ENCODE data around the gene WDR70.

WDR70 gene

DNA sequence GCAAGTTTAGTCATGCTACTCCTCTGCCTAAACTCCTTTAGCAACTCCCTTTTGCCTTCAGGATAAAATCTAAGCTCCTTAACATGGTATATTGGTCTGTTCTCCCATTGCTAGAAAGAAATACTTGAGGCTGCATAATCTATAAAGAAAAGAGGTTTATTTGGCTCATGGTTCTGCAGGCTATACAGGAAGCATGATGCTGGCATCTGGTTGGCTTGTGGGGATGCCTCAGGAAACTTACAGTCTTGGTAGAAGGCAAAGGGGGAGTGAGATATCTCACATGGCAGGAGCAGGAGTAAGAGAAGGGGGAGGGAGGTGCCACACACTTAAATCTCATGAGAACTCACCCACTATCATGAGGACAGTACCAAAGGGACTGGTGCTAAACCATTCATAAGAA lies 315.7 kb downstream of the WDR70 start:
- no peak for DNase-seq

DNA sequence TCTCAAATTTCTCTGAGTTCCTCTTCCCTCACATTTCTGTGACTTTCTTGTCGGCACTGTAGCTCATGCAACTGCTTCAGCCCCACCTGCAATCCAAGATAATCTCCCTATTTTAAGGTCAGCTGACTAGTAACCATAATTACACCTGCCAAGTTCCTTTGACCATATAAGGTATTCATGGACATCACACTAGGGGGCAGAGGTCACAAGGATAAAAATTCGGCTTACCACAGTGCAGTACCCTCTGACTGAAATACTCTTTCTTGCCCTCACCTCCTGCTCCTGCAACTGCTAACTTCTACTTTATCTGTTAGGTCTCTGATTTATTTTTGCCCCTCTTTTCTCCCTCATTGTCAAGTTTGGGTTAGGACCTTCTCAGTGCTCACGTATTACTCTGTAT lies 316.5 kb downstream of the WDR70 start:
- no peak for DNase-seq

DNA sequence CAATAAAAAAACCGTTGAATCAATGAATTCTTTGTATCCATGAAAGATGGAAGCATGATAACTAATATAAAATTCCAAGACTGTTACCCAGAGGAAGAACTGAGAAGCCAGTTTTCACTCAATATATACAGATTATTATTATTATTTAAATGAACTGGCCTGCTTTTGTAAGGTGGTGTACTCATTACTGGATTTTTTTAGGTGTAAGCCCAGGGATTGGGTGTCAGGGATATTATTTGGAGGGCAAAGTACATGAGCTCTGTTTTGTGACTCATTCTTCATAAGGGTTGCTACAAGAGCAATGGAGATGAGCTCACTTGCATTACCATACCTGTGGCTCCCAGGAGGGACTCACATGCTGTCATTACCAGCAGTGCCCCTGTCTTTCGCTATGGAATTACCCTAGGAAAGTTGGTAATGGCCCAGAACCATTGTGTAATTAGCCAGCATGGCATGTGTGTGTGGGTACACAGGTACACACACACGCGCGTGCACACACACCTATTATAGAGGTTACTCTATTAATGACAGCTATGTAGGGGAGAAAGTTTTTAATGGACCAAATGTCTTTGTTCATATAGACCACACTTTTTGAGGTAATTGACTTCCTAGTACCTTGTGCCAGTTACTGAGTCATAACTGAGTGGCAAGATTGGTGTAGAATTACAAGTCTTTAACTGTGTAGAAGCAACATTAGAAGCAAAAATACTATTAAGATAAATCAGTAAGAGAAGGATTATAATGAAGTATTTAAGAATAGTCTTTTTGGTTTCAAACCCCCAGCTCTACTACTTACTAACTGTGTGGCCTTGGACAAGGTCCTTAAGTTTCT lies 317.3 kb downstream of the WDR70 start:
- no peak for DNase-seq

DNA sequence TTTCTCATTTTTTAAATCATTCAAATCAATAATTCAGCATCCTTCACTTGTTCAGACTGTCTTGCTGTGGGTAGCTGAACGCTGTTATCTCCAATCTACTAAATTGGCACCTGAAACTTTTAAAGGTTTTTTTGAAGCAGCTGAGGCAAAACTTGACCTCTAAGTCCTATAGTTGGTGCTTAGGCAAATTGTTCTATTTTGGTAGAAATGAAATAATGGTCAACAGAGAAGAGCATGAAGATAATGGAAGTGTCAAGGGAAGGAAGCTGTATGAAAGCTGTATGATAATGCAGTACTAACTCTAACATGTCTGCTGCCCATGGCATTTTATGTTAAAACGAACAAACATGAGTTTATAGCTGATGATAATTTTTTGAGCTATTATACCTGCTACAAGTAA lies 322.8 kb downstream of the WDR70 start:
- no peak for DNase-seq

DNA sequence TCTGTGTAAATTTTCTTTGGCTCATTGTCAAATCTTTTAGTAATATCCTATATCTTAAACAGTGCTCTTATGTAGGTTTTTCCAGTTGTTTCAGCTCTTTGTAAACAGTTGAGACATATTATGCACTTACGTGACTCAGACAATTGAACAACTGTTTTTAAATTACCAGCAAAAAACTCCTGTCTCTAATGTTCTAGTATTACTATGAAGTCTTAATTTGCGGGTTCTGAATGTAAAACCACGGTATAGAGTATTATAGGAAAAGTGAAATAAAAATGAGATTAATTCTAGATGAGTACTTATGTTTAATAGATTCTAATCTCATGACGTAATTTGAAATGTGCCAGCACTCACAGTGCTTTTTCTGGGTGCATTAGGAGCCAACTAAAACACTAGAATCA lies 324.7 kb downstream of the WDR70 start:
- DNase-seq: no peak

DNA sequence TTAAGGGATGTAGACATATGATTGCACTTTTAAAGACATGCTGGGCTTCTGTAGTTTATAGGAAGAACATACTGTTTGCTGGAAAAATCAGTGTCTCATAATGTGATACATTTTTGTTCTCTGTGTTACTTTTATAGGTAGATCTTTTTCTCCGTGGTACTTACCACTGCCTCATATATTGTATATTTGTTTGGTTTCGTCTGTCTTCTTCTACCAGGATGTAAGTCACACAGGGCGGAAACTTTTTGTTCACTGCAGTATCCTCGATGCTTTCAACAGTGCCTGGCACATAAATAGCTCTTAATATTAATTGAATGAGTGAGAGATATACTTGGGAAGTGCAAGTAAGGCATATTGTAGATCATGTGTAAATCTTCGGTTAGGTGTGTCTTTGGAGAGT lies 325.3 kb downstream of the WDR70 start:
- DNase-seq: no peak

DNA sequence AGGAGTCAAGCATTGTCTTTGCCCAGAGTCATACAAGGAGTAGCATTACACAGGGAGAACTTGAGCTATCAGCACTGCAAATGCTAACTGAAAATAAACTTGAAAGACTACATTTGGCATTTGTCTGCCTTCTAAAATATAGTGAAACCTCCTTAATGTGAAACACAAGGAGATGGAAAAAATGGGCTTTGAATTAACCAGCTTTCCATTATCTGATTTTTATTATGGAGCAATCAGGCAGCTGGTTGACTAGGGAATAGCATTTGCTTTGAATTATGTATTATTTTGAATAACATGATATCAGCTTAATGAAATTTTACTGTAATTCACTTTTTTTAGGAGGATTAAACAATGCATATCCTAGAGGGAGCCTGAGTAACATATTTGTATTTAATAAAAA lies 329.9 kb downstream of the WDR70 start:
- no peak for DNase-seq

DNA sequence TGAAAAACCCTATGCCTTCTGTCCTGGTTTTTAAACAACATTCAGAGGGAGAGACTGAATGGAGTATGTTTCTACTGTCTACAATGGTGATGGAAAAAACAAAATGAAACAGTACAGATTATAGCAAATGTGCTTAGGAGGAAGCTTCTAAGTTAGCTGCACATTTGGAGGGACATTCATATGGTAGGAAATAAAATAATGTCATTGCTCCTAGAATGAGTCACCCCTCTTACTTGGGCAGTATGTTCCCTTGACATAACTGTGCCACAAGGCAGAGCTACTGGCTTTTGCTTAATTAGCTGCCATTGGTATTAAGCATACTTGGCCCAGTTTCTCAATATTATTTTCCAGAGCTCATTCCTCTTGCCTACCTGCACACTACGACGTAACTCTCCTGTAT lies 331.8 kb downstream of the WDR70 start:
- DNase-seq: no peak

DNA sequence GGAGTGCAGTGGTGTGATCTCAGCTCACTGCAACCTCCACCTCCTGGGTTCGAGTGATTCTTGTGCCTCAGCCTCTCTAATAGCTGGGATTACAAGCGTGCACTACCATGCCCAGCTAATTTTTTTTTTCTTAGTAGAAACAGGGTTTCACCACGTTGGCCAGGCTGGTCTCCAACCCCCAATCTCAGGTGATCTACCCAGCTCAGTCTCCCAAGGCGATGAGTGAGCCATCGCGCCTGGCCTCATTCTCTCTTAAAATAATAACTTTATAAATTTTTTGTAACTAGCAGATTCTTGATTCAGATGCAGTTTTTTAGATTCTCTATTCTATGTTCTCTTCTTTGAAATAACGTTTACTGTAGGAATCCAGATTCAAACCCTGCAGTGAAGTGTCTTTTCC lies 333.6 kb downstream of the WDR70 start:
- no peak for DNase-seq

DNA sequence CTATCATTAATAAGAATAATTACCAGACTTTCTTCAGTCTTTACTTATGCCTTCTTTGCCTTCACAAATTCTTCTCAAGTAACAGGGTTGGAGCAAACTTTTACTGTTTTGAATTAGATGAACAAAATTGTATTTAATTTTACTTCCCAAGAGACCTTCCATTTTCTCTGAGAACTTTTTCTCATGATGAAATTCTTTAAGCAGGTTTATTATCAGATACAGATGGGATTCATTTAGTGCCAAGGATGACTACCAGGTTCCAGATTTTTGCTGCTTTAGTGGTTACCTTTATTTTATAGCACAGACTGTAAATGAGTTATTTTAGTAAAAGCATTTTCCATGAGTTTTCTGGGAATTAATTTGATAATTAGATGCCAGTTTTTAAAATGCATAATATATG lies 335.6 kb downstream of the WDR70 start:
- no peak for DNase-seq

DNA sequence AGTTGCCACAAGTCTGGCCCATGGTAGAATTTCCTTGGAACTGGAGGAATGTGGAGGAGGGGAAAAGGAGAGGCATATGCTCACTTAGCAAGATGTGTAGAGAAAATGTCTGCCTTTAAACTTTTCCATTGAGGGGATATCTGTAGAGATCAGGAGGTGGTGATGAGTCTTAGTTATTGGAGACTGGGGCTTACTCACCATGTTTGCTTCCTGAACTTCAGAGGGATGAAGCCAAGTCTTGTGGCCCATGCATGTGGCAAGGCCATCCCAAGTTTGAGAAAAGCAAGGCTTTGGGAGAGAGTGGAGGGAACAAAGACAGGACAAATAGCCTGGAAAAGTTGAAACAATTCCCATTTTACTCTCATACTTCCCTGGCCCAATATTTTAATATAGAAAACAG lies 336.2 kb downstream of the WDR70 start:
- DNase-seq: no peak

DNA sequence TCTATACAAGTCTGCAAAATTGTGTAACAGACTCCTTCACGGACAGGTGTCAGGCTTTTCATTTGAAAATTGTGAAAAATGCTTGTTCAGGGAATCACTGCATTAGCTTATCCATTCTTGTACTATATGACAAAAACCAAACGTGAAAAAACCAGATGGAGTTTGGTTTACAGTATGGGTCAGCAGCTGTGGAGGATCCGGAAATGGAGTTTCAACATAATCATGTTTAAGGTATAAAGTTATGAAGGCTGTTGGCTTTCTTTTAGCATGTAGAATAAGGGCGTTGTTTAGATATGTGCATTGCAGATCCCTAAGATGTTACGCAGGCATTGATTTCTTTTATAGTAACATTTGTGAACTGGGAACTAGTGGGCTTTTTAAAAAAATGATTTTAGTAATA lies 336.9 kb downstream of the WDR70 start:
- no peak for DNase-seq

DNA sequence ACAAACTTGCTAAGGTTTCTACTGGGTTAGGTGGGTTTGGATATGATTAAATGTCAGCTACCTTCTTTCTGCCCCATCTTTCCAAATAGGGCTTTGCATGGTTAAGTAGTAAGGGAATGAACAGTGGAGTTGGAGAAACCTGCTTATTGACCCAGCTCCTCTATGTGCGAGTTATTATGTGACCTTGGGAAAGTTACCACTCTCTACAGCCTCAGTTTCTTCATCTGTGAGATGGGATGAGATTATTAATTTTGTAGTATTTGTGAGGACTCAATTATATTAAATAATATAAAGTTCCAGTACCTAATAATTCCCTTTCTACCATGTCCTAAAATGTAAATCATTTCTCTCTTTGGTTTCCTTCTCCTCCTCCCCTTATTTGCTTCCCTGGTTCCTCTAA lies 337.3 kb downstream of the WDR70 start:
- no peak for DNase-seq

DNA sequence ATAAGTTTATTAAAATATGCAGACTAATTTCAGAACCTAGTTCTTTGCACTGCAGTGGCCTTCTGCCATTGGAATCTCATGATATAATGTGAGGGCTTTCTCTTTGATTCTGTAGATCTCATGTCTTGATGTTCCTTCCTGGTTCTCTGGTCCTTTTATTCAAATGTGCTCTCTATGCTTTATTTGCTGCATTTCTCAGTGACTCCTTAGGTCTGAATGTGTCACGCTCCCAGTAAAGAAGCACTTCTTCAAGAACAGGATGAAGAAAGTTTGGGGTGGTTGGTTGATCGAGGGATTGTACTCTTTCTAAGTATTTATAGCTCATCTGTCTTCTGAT lies 338.1 kb downstream of the WDR70 start:
- no peak for DNase-seq

DNA sequence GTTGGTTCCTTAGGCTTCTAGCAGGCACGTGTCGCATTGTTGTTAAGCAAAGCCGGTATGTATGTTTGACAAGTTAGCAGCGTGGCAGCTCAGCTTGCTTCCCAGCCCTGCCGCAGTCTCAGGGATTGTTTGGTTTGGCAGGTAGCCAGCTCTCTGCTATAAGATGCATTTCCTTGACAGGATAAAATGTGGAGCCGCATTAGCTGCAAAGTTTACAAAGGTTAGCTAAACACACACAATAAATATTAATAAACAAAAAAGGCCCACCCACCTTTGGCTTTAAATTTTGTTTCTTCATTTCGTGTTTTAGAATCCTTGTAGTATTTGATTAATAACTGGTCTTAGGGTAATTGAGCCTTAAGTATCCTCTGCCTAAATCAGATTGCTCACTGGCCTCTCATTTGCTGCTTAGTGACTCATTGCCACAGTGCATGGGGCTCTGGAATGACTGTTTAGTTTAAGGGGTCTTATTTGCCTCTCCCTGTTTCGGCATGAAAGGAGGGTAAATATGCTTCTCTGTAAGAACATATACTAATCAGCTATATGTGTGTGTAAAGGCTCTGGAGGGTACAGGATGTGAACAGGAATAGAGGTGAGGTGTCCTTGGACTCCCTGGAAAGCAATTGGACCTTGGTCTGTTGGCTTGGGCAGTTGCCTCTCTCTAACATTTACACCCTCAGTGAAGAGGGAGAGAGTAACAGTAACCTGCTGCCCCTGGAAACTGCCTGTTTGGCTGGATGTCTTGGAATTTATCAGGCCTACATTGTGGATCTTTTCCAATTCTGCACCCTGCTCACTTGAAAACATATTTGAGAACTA lies 338.7 kb downstream of the WDR70 start:
- DNase-seq: no peak

DNA sequence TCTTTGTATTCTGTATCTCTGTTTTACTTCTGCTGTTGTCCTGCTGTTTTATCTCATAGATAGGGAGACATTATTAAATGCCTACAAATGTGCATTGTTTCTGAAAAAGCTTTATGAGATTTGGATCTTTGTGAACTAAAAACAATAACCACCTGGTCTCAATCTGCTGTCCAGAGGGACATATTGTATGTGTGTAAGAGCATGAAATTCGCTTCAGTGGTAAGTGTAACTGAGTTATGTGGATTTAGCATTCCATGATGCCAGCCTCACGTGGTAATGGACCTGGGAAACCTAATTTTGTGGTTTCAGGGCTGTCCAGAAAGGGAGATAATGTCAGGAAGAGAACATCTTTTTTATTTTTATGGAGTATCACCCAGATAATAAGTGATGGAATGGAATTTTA lies 341.4 kb downstream of the WDR70 start:
- DNase-seq: no peak

DNA sequence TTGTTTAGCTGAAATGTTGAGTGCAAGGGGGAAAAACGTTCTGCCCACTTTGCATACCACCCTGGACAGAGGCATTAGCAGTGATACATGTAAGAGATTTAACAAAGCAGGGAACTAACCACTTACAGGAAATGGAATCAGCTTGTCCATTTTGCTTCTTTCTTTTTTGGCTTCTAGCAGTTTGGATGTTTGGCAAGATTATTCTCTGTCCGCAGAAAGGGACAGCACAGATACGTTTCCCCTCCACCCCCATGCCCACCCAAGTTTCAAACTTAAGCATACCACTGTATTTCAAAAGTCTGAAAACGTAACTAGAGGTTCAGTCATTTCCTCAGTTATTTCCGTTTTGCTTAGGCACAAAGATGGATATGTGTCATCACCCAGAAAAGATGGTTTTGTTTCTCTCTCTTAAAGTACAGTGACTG lies 342.3 kb downstream of the WDR70 start:
- no peak for DNase-seq

DNA sequence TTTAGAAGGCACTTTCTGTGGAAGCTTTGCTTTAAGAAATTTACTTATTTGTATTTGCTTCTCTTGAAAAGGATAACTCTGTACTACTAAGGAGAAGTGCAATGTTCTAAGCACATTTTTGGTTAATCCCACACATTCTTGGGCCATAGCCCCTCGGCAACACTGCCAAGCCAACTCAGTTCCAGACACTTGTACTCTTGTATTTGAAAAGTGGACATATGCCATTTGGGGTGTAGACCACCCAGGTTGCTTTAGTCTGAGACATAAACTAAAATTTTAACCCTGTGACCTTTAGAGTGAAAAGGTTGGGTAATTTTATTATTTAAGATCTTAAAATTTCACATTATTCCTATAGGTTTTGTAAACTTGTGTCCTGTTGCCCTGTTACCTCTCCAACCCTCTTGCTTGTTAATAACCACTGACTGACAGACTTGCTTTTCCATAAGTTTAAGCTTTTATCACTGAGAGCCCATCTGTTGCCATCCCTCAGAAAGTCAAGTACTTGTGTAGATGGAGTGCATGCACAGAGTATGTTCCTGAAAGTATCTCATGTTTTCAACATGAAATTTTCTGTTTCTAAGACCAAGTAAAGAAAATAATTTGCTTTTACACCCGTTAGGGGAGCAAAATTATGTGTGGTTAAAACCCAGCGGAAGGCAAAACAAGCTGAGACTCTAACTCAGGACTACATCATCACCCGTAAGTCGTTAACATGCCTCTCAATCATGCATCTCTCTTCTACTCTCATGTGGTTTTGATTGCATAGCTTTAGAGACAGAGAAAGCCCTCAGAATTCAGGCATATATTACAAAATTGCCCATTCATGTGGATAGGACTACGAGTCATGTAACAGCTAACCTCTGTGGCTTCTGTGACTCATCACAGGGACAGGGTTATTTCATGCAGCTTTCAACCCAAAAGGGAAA lies 343.4 kb downstream of the WDR70 start:
- DNase-seq: peak; percentile 13

DNA sequence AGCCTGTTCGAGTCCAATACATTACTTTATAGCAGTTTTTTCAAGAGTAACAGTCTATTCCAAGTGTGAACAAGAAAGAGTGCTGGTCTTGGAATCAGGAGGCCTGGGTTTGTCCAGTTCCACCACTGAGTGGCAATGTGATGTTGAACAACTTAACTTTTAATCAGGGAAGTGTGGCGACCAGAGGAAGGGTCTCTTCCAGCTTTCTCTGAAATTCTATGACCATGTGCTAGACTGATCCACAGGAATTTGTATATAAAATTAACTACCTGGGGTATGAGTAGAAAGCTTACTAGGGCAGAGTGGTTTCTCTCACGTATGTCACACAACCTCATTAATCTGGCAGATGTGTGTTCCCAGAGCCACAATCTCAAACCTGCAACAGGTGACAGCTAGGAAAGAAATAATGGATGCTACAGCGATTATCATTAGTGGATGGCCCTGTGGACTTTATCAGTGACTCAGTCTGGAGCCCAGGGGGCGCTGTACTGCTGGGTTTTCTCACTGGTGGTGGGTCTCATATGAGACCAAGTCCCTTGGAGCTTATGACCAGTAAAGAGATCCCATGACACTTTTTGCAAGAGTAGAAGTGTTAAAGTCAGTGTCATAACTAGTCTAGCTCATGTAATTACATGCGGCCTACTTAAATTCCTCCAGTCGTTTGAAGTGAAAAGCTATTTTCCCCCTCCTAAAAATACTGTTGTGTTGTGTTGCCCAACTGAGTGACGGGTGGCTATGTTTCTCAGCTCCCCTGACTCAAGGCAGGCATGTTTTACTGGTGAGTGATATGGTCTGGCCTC lies 344.2 kb downstream of the WDR70 start:
- peak; percentile 25 for DNase-seq

DNA sequence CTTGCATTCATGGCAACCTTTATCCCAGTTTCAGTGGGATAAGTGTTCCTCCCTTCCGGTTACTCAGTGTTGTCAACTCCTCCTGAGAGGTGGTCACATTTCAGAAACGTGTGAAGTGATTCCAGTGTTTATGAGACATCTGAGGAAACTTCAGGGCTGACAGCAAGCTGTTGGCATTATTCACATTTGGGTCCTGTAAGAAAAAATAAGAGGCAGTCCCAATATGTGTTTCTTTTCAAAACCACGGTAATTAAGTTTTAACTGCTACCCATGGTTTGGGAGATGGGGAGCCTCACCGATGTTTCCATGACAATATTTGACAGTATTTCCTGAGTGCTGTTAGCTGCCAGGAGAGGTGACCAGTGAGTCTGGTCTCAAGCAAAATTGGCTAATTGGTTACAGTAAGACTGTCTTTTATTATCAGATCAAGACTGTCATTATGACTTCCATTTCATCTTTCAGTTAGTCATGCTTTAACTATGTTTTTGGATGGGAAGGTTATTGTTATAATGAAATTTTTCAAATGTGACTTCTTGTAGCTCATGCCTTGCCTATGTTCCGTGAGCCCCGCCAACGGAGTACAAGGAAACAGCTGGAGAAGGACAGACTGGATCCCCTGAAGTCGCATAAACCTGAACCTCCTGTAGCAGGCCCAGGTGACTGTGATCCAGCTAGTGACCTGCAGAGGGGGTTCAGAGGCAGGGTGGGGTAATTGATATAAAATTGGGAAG lies 345.4 kb downstream of the WDR70 start:
- DNase-seq: no peak

DNA sequence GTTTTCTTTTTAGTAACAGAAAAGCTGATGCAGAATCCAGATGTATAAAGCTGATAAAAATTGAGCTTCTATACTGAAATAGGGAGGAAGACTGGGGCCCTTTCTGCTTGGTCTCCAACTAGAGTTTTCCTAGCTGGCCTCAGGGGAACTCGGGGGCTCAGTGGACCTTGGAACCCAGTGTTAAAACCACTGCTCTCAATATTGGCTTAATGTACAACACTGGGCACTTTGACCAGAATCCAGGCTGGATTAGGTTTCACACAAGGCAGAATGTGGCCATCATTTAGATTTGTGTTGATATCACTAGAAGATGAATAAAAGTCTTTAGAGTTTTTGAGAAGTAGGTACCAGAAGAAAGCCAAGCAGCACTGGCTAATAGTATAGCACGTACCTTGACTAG lies 346.1 kb downstream of the WDR70 start:
- DNase-seq: no peak

DNA sequence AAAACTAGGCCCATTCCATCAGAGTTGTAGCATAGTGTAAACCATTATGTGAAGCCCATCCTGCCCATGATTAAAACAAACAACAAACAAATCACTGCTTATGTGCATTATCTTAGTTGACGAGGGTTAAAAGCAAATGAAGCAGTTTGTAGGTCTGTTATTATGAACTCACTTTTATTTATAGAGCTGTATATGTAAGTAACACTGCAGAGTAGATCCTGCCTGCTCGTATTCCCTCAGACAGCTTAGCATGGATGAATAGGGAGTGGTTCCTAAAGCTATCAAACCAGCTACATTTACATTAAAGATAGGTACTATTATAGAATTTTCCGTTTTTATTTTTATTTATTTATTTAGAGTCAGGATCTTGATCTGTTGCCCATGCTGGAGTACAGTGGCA lies 348.1 kb downstream of the WDR70 start:
- DNase-seq: no peak

All from hematopoietic multipotent progenitor cell treated with erythropoietin and hydrocortisone succinate and interleukin-3 and kit ligand, for 8 days (in vitro differentiated cells).